ENCODE measurements around the gene EFS.

Gene EFS

DNA sequence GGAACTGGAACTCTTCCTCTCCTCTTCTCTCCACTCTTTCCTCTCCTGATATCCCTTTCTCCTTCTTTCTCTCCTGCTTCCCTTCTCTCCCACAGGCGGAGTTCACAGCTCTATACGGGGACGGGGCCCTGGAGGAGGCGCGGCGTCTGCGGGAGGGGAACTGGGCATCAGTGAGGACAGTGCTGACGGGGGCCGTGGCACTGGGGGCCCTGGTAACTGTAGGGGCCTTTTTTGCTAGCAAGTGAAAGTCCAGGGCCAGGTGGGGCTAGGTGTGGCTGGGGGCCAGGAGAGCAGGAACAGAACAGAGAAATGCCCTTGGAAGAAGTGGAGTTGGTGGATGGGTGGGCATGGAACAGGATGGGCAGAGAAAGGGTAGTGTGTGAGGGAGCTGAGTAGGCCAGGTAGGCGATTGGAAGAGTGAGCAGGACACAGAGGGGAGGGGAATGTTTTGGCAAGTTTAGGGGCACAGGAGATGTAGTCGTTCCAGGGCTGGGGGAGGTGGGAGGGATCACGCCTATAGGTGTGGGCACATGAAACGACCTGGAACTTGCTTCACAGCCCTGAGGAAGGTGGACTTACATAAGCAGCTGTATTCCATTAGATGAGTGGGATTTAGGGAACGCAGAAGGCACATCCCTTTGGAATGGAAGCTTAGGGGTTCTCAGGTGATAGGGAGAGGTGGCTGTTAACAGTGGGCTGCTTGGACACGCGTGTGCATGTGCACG is 56.1 kb downstream of the EFS start:
- no peak overlapping the region for H3K4me3 ChIP-seq (ENCODE audit: low read depth, low read length)
- no peak for TF ChIP-seq CTCF (IDR thresholded peaks at IDR 0.05; ENCODE audit: control insufficient read depth, extremely low read depth, insufficient read depth)
- DNase-seq (ENCODE audit: low read depth): no peak

DNA sequence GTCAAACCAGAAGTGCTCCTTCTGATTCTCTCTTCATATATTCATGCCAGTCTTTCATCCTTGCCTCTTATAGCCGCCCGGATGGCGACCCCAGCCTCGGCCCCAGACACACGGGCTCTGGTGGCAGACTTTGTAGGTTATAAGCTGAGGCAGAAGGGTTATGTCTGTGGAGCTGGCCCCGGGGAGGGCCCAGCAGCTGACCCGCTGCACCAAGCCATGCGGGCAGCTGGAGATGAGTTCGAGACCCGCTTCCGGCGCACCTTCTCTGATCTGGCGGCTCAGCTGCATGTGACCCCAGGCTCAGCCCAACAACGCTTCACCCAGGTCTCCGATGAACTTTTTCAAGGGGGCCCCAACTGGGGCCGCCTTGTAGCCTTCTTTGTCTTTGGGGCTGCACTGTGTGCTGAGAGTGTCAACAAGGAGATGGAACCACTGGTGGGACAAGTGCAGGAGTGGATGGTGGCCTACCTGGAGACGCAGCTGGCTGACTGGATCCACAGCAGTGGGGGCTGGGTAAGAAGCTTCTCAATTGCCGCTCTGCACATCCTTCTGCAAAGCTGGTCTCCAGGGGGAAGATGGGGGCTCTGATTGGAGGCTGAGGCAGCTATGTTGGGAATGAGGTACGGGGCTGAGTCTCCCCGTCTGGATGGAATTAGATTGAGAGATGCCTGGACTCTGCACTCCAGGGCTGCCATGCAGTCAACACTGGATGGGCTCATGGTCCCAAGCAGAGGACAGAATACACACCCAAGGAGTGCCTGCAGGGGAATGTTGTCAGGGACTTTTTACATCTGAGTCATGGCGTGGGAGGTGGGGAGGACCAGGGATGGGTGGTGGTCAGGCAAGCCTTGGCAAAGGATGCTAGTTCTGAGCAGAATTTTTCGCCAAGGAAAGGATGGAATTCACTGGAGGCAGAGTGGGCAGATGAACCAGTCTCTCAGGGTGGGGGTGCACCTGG is 57.0 kb downstream of the EFS start:
- peak overlapping the region; percentile 75 for H3K4me3 ChIP-seq (ENCODE audit: low read depth, low read length)
- no peak for DNase-seq (ENCODE audit: low read depth)
- TF ChIP-seq CTCF (IDR thresholded peaks at IDR 0.05; ENCODE audit: control insufficient read depth, extremely low read depth, insufficient read depth): no peak

GRCh38 chr14:23307146-23307530 is 57.8 kb downstream of the EFS start:
- DNase-seq (ENCODE audit: low read depth): no peak
- TF ChIP-seq CTCF (IDR thresholded peaks at IDR 0.05; ENCODE audit: control insufficient read depth, extremely low read depth, insufficient read depth): no peak
- peak overlapping the region; percentile 75 for H3K4me3 ChIP-seq (ENCODE audit: low read depth, low read length)

GRCh38 chr14:23306412-23307145 is 58.4 kb downstream of the EFS start, which contains the start of gene BCL2L2:
Gene BCL2L2, plus strand, starts transcription at chr14:23306833. Its CDS starts 935 bp downstream, at chr14:23307768.
- peak within 1 kb of the TSS; percentile 75 for H3K4me3 ChIP-seq (ENCODE audit: low read depth, low read length)
- peak; percentile 80 for DNase-seq (ENCODE audit: low read depth)

More at GRCh38 chr14:23306412-23307145, 58.4 kb downstream of the EFS start, which contains the start of gene BCL2L2:
- no peak for TF ChIP-seq CTCF (IDR thresholded peaks at IDR 0.05; ENCODE audit: control insufficient read depth, extremely low read depth, insufficient read depth)
